Measurements from ENCODE around the gene FIGLA.

- TF ChIP-seq CTCF (conservative IDR thresholded peaks at IDR 0.05 in 1 of 2, IDR thresholded peaks at IDR 0.05 in 1 of 2; ENCODE audit: extremely low read depth in 1 of 2, insufficient read depth in 1 of 2, low read depth in 1 of 2, low read length in 2 of 2) (no peak), EZH2 (IDR thresholded peaks at IDR 0.05; ENCODE audit: borderline replicate concordance, low read length) (no peak)
Measured at GRCh38 chr2:70828115-70828514, 37.7 kb upstream of the FIGLA start.

All from mammary epithelial cell (primary cell).